Mucosa of gallbladder (tissue), 1 donor: ENCODE results near the gene PELO. TPM values are rescaled to one million over a fixed set of nuclear protein-coding genes. Genes with fewer than 3 reads are reported as not detected.
"Not testable (repeated sequence)": the region's sequence is repeated elsewhere in the genome, so short reads cannot be mapped to it uniquely, and the experiment has no call there.

ENCODE experiments used
- DNase-seq: peaks from one replicate; pipeline ENCODE4 v3.0.0-alpha.2; 2020; ENCODE audit warnings: low spot score
- total RNA-seq: library from RNA; stranded (reverse); gene quantifications from one replicate; pipeline ENCODE4 v1.2.1, GENCODE V29; 2021
- donor health status: DM: no; HTN: no; CAD: no.

PELO gene, protein sequence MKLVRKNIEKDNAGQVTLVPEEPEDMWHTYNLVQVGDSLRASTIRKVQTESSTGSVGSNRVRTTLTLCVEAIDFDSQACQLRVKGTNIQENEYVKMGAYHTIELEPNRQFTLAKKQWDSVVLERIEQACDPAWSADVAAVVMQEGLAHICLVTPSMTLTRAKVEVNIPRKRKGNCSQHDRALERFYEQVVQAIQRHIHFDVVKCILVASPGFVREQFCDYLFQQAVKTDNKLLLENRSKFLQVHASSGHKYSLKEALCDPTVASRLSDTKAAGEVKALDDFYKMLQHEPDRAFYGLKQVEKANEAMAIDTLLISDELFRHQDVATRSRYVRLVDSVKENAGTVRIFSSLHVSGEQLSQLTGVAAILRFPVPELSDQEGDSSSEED
- 41.6 TPM for total RNA-seq

DNA sequence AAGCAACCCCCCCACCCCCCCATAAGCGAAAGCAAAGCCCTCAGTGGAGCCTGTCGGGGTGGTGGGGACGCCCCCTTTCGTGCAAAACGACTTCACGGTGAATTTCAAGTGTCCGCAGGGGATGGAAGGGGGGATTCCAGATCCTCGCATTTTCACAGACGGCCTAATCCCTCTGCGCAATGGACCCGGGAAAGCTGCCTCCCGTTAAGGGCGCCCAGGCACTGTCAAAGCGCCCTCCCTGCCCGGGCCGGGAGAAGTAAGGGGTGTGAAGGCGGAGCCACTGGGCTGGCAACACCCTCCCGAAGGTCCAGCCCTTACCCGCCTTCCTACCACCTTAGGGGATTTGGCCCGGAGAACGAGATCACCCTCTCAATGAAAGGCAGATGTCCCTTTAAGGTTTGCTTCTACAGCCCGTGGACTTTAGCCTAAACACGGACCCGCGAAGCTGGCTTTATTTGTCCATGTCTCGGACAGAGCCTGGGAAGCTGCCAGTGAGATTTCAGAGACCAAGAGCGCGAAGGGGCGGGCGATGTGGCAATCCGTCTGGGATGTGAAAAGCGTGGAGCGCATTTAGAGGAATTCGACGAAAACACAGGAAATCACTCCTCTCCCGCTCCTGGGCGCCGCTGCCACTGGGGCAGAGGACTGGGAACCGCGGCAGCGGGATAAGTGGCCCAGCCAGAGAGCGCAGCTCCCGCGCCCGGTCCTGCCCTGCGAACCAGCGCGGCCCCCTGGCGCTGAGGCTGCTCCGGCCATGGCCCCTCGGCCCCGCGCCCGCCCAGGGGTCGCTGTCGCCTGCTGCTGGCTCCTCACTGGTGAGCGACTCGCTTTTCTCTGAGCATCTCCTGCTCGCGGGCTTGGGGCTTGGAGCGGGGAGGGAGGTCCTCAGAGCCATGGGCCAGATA, at the start of gene PELO, which contains the start of gene ITGA1:
Gene PELO (plus strand): TSS at position 317 of the 905 bp plus-strand sequence. CDS start 12,479 bp downstream, outside the sequence.
Gene ITGA1 (plus strand): TSS at position 317 of the 905 bp plus-strand sequence. CDS start 438 bp downstream, at position 755.
- DNase-seq = peak; percentile 69

GRCh38 chr5:52738095-52738506, 49.6 kb upstream of the PELO start:
- DNase-seq = no peak

GRCh38 chr5:52740007-52740406, 47.7 kb upstream of the PELO start:
- no peak for DNase-seq

DNA sequence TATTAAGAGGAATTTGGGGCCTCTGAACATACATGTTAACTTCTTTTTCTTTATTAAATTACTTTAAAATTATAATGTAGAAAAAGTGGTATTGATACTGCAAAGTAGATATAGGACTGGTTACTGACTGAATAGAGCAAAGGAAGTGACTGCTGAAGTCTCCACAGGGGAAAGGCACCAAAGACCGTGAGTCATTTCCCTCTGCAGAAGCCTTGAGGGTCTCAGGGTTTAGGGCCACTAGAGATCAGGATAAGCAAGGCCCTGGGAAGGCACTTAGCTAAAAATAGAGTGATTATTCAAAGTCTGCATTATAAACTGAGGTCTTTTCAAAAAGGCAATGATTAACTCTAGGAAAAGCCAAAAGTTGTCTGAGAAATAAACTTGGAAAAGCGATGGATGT, 44.7 kb upstream of the PELO start:
- no peak for DNase-seq

DNA sequence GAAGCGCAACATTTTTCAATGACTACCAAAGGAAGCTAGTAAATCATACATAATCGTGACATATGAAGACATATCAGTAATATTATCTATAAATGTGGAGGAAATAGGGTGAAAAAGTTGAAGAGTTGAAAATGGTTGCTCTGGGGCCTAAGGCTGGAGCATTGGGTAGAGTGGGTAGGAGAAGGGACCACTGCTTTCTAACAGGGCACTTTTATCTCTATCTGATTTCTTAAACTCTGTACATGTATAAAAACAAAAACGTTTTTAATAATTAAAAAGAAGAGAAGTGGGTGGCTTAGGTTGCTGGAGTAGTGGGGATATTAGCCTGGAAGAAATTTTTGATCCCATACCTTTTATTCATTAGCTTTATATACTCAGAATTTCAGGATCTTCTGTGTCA, 44.2 kb upstream of the PELO start:
- DNase-seq = no peak

DNA sequence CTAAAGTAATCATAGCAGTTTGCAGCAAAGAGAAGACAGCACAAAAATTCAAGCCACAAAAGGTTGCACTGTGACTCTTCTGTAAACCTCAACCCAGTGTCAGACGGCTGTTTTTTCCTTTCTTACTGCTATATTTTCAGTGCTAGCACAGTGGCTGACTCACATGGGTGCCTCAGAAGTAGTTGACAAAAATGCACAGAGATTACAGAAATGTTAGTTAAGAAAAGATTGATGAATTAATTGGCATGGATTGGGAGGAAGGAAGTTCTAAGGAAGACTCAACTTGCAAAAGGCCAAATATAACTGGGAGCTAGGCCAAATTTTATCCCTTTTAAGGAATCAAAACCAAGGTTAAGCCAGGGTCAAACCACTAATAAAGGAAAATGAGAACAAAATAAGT, 43.7 kb upstream of the PELO start:
- no peak for DNase-seq

DNA sequence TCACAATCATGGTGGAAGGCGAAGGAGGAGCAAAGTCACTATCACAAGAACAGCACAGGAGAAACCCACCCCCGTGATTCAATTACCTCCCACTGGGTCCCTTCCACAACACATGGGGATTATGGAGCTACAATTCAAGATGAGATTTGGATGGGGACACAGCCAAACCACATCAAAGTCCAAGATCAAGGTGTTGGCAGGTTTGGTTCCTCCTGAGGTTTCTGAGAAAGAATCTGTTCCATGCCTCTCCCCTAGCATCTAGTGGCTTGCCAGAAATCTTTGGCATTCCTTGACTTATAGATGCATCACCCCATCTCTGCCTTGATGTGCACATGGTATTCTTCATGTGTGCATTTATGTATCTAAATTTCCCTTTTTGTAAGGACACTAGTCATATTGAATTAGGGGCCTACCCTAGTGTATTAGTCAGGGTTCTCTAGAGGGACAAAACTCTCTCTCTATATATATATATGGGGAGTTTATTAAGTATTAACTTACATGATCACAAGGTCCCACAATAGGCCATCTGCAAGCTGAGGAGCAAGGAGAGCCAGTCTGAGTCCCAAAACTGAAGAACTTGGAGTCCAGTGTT, 42.8 kb upstream of the PELO start:
- DNase-seq = not testable (repeated sequence)

- no peak for DNase-seq
Observed at GRCh38 chr5:52746539-52746938, 41.2 kb upstream of the PELO start.

DNA sequence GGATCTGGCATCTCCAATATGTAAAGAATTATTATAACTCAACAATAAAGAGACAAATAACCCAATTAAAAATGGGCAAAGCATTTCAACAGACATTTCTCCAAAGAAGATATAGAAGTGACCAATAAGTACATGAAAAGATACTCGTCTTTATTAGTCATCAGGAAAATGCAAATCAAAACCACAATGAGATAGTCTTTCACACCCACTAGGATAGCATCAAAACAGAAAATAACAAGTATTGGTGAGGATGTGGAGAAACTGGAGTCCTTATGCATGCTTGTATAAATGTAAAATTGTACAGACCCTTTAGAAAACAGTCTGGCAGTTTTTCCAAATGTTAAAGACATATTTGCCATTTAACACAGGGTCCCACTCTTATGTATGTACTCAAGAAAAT, 39.1 kb upstream of the PELO start:
- DNase-seq = no peak

- DNase-seq = no peak
Observed at GRCh38 chr5:52749666-52750065, 38.0 kb upstream of the PELO start.

DNA sequence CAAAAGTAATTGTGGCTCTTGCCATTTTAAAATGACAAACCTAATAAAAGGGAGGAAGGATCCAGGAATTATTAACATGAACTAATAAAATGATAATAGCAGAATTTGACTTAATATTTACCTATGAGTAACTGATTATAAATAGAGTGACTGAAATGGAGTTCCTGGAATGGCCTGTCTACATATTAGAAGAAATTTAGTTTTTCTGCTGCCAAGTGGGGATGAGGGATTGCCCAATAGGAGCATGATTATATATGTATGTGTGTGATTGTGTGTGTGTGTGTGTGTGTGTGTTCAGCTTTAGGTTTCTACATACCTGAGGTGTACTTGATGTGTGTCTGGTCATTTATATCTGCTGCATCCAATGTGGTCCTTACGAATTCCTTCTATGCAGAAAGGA, 36.6 kb upstream of the PELO start:
- no peak for DNase-seq

DNA sequence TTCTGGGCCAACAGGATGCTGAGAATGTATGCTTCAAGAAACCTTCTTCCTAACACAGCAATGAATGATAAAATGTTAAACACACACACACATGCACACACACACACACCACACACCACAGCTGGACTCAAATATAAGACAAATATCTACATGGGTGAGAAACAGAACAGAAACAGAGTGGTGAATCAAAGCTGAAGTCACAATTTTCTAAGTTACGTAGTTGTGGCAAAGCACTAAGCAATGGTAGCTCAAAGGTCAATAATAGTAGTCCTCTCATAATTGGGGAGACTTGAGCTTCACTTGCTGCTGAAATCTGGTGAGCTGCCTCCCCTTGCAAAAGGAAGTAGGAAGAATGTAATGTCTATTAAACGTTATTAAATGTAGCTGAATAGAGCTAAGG, 33.7 kb upstream of the PELO start:
- no peak for DNase-seq

DNA sequence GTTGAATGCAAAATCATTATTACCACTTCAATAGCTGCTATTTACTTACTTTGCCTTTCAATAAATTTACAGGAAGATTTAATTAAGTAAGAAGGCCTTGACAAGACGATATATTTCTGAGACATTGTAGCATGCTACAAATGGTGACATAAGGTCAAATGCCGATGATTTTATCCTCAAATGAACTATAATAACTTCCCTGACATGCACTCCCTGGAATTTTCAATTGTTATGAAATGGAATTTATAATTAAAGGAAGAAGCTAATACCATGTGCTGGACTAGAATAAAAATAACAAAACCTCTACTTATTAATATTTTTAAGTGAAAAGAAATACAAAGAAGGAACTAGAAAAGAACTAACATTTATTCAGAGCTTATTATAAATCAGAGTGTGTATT, 30.2 kb upstream of the PELO start:
- DNase-seq = no peak

DNA sequence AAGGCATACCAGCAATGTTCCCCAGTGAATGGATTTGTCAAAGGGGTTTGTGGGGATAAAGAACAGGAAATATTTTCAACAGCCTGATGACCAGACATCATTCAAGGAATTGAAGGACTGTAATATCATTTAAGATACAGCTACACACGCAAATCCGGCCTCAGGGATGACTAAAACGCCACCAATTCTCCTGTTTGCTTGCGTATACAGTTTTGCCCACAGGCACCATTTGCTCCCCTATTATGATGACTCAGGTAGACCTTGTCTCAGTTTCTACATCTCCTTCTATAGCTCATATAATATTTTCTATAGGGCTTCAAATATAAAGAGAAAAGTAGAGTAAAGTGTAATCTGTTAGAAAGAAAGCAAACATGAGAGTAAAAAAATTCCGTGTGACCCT, 29.7 kb upstream of the PELO start:
- no peak for DNase-seq

GRCh38 chr5:52759331-52759730, 28.4 kb upstream of the PELO start:
- no peak for DNase-seq

GRCh38 chr5:52760695-52761366, 26.9 kb upstream of the PELO start:
- DNase-seq = no peak

GRCh38 chr5:52767217-52767743, 20.4 kb upstream of the PELO start:
- DNase-seq = no peak

DNA sequence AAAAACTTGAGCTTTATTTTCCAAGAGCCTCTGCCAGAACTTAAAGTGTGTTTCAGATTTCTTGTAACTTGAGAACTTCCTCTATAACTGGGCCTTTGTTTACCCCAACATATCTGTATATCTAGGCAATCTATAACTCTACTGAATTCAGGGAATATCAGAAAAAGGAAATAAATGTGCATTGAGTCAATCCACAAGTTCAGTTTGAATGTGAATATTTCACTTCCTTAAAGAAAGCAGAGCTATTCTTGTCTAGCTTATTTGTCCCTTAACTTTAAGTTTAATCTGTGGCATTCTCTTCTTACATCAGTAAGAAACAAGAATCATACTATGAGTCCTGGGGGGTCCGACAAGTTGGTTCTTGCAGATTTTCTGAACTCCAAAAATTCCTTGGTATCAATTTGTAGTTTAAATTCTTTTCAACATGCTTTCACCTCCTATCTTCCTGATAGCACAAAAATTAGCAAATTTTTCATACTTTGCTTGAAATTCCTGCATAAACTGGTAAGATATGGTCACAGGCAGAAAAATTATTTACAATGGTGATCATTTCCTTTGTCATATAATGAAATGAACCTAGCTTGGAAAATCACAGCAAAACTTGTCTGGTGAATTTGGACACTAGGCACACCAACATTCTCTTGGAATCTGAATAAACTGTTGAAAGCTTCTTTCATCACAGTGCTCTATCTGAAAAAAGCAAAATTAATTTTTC, 19.8 kb upstream of the PELO start:
- DNase-seq = no peak

DNA sequence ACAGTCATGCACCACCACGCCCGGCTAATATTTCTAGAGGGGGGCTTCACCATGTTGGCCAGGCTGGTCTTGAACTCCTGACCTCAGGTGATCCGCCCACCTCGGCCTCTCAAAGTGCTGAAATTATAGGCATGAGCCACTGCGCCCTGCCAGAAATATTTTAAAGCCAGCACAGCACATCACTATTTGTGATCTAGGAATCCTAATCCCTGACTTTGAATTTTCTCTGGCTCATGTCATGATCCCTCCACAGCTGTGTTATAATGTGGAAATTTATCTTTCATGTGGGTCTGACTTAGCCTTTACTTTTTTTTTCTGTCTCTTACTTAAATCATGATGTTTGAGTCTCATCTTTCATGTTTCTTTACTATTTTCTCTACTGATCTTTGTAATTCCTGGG, 18.7 kb upstream of the PELO start:
- no peak for DNase-seq

- DNase-seq = no peak
Observed at GRCh38 chr5:52770287-52770939, 17.3 kb upstream of the PELO start.
